ENCODE results near the gene SRMS. TPM values are rescaled to one million over a fixed set of nuclear protein-coding genes. Genes with fewer than 3 reads are reported as not detected.
"Not testable (repeated sequence)": the region's sequence is repeated elsewhere in the genome, so short reads cannot be mapped to it uniquely, and the experiment has no call there.

The SRMS gene
- total RNA-seq, 4 donors from 2014 or later = not detected

DNA sequence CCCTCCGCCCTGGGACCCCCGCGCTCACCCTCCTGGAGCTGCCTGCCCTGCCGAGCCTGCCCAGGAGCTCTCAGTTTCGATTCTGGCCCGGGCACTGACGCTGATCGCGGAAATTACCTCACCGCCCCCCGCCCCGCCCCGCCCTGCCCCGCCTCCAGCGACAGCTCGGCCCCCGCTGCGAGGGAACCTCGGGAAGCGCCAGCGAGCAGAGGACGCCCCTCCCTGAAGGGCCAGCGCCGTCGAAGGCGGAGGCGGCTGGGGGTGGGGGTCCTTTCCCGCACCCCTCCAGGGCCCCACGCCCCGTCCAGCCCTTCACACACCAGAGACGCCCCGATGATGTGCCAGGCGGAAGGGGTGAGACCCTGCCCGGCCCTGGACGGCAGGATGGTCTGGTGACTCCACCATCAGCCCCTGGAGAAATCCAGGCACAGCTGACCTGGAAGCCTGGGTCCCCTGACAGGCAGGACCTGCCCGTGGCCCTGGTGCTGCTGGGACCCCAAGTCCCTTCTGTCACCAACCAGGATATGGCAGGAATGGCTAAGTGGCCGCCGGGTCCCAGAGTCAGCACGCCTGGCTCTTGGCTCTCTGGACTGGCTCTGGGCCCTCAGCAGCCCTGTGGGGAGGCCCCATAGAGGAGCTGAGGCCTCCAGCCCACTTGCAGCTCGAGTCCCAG is 26.7 kb upstream of the SRMS start, which contains the start of gene HELZ2:
HELZ2 (minus strand) TSS at position 84 of the 673 bp plus-strand sequence. CDS start 1,854 bp downstream, outside the sequence.
- Histone ChIP-seq H3K27ac (peak within 1 kb of the TSS; percentile 51 to 85 (median 82)), H3K36me3 (peaks cover 0 to 11% of the 10 kb centered on the region in 2 donors), H3K4me3 (peak within 1 kb of the TSS; percentile 83 to 91), H3K4me1 (peaks cover 0 to 36% (median 0%) of the 10 kb centered on the region in 3 donors), H3K9me3 (no peaks in the 10 kb centered on the region), H3K27me3 (peaks cover 16% of the 10 kb centered on the region)
- peak; percentile 86 for TF ChIP-seq POLR2AphosphoS5 (IDR thresholded peaks at IDR 0.05)
- no peak for TF ChIP-seq EP300 (IDR thresholded peaks at IDR 0.05)
- WGBS, 2 donors (ENCODE audit: low coverage in 1 of 2) = no CpG with 5 or more reads among the region's 40 CpGs
- peak; percentile 86 for ATAC-seq

- TF ChIP-seq POLR2AphosphoS5 (IDR thresholded peaks at IDR 0.05) = no peak
- peaks cover 0 to 11% of the 10 kb centered on the region in 2 donors for H3K36me3 ChIP-seq
- no peaks in the 10 kb centered on the region for H3K9me3 ChIP-seq
- peaks cover 0 to 39% (median 0%) of the 10 kb centered on the region in 3 donors for H3K4me1 ChIP-seq
- peak overlapping the region; percentile 51 to 85 (median 82) for H3K27ac ChIP-seq
- peak; percentile 21 for ATAC-seq
- WGBS, 2 donors (ENCODE audit: low coverage in 1 of 2) = no CpG with 5 or more reads among the region's 24 CpGs
- peaks cover 10% of the 10 kb centered on the region for H3K27me3 ChIP-seq
- peak overlapping the region; percentile 83 to 91 for H3K4me3 ChIP-seq
These were observed 26.1 kb upstream of the SRMS start for GRCh38 chr20:63573647-63574131.

DNA sequence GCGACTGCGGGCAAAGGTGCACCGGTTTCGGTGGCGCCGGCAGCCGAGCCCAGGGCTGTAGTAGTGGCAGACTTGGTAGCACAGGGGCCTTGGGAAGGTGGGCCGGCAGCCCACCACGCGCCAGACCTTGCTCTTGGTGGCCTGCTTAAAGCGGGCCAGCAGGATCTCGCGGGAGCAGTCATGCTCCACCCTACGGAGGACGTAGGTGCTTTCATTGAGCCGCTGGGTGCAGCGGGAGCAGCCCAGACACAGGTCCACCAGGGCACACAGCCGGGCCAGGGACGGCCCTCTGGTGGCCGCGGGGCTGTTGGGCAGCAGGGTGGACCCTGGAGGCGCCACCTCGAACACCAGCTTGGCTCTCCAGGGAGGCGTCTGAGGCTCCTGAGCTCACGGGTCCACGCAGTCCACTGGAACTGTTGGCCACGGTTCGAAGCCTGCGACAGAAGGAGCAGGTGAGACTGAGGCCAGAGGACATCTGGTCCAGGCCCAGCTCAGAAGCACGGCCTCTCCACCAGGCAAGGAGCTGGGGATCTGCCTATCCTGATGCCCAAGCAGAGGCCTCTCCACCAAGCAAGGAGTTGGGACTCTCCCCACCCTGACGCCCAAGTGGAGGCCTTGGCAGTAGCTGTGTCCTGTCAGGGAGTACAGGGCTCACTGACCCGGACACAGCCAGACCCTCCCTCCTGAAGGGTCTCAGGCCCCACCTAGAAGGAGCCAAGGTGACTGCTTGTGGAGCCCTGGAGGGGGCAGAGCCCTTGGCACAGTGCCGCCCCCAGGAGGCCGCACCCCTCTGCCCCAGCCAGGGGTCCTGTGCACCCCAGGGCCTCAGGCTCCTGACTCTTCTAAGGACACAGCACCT is 25.5 kb upstream of the SRMS start:
- Histone ChIP-seq H3K4me1 (peaks cover 0 to 46% (median 0%) of the 10 kb centered on the region in 3 donors), H3K9me3 (no peaks in the 10 kb centered on the region), H3K4me3 (peak overlapping the region; percentile 83 to 91), H3K27ac (peak overlapping the region in 3 of 4 donors; percentile 81 to 85 (median 84)), H3K27me3 (peaks cover 8% of the 10 kb centered on the region), H3K36me3 (peaks cover 0 to 15% of the 10 kb centered on the region in 2 donors)
- TF ChIP-seq, protein P1, sequence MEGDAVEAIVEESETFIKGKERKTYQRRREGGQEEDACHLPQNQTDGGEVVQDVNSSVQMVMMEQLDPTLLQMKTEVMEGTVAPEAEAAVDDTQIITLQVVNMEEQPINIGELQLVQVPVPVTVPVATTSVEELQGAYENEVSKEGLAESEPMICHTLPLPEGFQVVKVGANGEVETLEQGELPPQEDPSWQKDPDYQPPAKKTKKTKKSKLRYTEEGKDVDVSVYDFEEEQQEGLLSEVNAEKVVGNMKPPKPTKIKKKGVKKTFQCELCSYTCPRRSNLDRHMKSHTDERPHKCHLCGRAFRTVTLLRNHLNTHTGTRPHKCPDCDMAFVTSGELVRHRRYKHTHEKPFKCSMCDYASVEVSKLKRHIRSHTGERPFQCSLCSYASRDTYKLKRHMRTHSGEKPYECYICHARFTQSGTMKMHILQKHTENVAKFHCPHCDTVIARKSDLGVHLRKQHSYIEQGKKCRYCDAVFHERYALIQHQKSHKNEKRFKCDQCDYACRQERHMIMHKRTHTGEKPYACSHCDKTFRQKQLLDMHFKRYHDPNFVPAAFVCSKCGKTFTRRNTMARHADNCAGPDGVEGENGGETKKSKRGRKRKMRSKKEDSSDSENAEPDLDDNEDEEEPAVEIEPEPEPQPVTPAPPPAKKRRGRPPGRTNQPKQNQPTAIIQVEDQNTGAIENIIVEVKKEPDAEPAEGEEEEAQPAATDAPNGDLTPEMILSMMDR (IDR thresholded peaks at IDR 0.05) = no peak
- TF ChIP-seq POLR2A (IDR thresholded peaks at IDR 0.05) (no peak), POLR2AphosphoS5 (IDR thresholded peaks at IDR 0.05) (no peak), EP300 (IDR thresholded peaks at IDR 0.05) (no peak)
- 52% methylated on average over 4 of the region's 34 CpGs; no CpG with 5 or more reads in 1 of the 2 donors for WGBS, 2 donors (ENCODE audit: low coverage in 1 of 2)
- ATAC-seq = no peak

DNA sequence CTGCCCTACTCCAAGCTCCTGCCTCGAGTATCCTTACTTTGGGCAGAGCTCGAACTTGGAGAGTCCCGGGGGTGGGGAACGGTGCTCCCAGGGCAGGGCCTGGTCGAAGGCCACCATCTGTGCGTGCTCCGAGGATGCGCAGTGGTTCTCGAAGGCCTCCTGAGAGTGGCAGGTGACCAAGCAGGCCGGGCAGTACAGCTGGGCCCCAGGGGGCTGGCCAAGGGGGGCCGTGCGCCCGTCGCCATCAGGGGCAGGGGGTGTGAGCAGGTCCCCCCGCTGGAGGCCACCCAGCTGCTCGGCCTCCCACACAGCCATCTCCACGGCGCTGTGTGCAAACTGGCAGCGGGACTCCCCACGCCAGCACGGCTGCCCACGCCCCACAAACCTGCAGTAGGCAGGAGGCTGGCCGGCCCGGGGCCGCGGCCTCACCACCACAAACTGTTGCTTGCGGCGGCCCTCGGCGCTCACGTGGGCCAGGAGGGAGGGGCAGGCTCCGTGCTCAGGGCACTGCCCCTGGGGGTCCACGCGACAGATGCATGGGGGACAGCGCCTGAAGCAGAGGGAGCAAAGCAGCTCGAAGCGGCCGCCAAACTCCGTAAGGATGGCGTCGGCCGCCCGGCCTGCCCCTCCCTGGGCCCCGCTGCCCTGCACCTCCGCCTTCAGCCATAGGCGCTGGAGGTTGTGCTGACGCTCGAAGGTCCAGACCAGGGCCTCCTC is 24.7 kb upstream of the SRMS start:
- Histone ChIP-seq H3K36me3 (peaks cover 0 to 22% of the 10 kb centered on the region in 2 donors), H3K4me1 (peaks cover 0 to 47% (median 0%) of the 10 kb centered on the region in 3 donors), H3K9me3 (no peaks in the 10 kb centered on the region), H3K4me3 (no peak overlapping the region), H3K27me3 (peaks cover 1% of the 10 kb centered on the region), H3K27ac (no peak overlapping the region)
- no CpG with 5 or more reads among the region's 48 CpGs for WGBS, 2 donors (ENCODE audit: low coverage in 1 of 2)
- TF ChIP-seq, protein P1 (IDR thresholded peaks at IDR 0.05) = no peak
- TF ChIP-seq EP300 (IDR thresholded peaks at IDR 0.05) = no peak
- no peak for TF ChIP-seq POLR2AphosphoS5 (IDR thresholded peaks at IDR 0.05)
- TF ChIP-seq POLR2A (IDR thresholded peaks at IDR 0.05) = no peak
- no peak for ATAC-seq

DNA sequence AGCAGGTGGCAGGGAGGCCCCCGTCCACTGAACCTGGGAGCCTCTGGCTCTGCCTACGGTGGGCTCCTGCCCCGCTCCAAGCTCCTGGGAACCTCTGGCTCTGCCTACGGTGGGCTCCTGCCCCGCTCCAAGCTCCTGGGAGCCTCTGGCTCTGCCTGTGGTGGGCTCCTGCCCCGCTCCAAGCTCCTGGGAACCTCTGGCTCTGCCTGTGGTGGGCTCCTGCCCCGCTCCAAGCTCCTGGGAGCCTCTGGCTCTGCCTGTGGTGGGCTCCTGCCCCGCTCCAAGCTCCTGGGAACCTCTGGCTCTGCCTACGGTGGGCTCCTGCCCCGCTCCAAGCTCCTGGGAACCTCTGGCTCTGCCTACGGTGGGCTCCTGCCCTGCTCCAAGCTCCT is 23.5 kb upstream of the SRMS start:
- Histone ChIP-seq H3K36me3 (peaks cover 0 to 33% of the 10 kb centered on the region in 2 donors), H3K4me1 (peaks cover 0 to 47% (median 0%) of the 10 kb centered on the region in 3 donors)
- H3K4me3 ChIP-seq, ATAC-seq, H3K27me3 ChIP-seq, H3K9me3 ChIP-seq, H3K27ac ChIP-seq: not testable (repeated sequence)
- 100% methylated on average over 1 of the region's 11 CpGs; no CpG with 5 or more reads in 1 of the 2 donors for WGBS, 2 donors (ENCODE audit: low coverage in 1 of 2)

Data from gastroesophageal sphincter (tissue), 4 donors.